PFSK-1 (cell line): ENCODE results near the gene METAP1.

Source experiments
- POLR2AphosphoS5 ChIP-seq: IDR thresholded peaks from 2 replicates; pipeline ENCODE4 v1.6.1; 2012; ENCODE audit warnings: low read depth, mild to moderate bottlenecking, control low read depth, low read length, moderate library complexity
- SIN3A ChIP-seq: IDR thresholded peaks from 2 replicates; pipeline ENCODE4 v1.6.1; 2012; ENCODE audit warnings: mild to moderate bottlenecking, low read length, moderate library complexity, borderline replicate concordance; ENCODE audit not compliant: insufficient read depth
- TAF1 ChIP-seq: IDR thresholded peaks from 2 replicates; pipeline ENCODE4 v1.6.1; 2012; ENCODE audit warnings: low read length, control low read depth, borderline replicate concordance; ENCODE audit not compliant: insufficient read depth
- TF ChIP-seq, protein P1 (sequence below), 2 experiments: IDR thresholded peaks; 2 replicates each; pipeline versions ENCODE4 v1.6.1 to v1.8.0; 2011 to 2012; ENCODE audit warnings: low read depth in 2 of 2, low read length in 2 of 2, control low read depth in 1 of 2, inconsistent platforms in 1 of 2, mild to moderate bottlenecking in 1 of 2, moderate library complexity in 1 of 2; ENCODE audit not compliant: insufficient read depth in 1 of 2

DNA sequence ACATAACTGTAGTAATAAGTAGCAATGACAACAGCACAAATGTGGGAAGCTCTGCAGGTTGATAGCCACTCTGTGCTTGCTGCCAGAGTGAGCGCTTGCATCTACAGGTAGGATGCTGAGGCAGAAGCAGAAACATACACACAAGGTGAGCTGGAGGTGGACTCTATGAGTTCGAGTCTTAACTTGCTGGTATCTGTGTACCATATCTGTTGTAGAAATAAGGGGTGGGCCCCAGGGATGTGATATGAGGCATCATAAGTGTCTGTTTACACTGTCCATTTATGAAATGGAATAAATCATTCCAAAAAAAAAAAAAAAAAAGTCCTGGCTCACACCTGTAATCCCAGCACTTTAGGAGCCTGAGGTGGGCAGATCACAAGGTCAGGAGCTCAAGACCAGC, 33.8 kb upstream of the METAP1 start:
- TF ChIP-seq, protein P1, sequence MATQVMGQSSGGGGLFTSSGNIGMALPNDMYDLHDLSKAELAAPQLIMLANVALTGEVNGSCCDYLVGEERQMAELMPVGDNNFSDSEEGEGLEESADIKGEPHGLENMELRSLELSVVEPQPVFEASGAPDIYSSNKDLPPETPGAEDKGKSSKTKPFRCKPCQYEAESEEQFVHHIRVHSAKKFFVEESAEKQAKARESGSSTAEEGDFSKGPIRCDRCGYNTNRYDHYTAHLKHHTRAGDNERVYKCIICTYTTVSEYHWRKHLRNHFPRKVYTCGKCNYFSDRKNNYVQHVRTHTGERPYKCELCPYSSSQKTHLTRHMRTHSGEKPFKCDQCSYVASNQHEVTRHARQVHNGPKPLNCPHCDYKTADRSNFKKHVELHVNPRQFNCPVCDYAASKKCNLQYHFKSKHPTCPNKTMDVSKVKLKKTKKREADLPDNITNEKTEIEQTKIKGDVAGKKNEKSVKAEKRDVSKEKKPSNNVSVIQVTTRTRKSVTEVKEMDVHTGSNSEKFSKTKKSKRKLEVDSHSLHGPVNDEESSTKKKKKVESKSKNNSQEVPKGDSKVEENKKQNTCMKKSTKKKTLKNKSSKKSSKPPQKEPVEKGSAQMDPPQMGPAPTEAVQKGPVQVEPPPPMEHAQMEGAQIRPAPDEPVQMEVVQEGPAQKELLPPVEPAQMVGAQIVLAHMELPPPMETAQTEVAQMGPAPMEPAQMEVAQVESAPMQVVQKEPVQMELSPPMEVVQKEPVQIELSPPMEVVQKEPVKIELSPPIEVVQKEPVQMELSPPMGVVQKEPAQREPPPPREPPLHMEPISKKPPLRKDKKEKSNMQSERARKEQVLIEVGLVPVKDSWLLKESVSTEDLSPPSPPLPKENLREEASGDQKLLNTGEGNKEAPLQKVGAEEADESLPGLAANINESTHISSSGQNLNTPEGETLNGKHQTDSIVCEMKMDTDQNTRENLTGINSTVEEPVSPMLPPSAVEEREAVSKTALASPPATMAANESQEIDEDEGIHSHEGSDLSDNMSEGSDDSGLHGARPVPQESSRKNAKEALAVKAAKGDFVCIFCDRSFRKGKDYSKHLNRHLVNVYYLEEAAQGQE (IDR thresholded peaks at IDR 0.05; ENCODE audit: insufficient read depth in 1 of 2, low read depth in 2 of 2, low read length in 2 of 2): no peak
- TF ChIP-seq POLR2AphosphoS5 (no peak), TAF1 (no peak), SIN3A (no peak)
